Stimulated activated CD4-positive, alpha-beta T cell treated with anti-CD3 and anti-CD28 coated beads, Interleukin-15, amount 100 ng/mL, for 48 hours (primary cell): Measurements from ENCODE around the gene ALOX5AP.

Source experiments
- DNase-seq, 2 donors: peaks; one replicate each; pipeline ENCODE4 v3.0.0-alpha.2; 2020; ENCODE audit warnings: low read depth in 2 of 2

Gene ALOX5AP

DNA sequence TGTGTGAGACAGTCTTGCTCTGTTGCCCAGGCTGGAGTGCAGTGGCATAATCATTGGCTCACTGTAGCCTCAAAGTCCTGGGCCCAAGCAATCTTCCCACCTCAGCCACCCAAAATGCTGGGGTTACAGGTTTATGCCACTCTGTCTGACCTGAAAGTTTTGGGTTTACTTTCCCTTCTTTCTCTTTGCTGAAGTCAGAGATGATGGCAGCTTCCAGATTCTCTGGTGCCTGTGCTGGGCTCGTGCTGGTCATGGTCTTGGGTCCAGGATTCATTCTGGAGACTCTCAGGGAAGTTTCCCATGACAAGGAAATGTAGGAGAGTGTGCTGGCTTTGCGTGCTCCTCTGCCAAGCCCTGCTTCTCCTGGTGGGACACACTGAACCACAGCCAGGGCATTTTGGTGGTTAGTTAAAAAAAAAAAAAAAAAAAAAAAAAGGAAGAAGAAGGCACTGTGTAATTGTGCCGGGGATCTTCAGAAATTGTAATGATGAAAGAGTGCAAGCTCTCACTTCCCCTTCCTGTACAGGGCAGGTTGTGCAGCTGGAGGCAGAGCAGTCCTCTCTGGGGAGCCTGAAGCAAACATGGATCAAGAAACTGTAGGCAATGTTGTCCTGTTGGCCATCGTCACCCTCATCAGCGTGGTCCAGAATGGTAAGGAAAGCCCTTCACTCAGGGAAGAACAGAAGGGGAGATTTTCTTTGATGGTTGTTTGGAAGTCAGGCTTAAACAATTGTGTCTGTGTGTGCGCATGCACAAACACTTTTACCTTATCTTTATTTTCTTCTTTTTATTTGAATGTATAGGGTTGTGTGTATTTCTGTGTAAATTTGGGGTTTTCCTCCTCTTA is at the start of gene ALOX5AP:
TSS of gene ALOX5AP (plus strand) at position 519 of the 847 bp plus-strand sequence. CDS start at position 582, 63 bp downstream.
- no peak for DNase-seq

DNA sequence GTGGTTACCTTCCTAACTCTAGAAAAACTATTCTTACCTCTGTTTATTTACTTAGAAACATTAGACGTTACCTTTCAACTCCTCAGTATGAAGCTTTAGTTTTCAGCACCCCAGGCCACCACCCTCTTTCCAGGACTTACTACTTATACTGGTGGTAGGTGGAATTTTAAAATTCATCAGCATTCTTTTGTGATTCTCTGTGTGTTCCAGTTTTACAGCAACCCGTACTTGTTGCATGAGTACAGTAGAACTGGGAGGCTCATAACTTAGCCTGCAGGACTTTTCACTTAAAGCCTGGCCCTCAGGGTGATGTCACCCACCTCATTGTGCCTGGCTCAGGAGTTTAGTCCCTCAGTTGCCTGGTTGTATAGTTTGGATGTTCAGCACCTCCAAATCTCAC is 49.4 kb upstream of the ALOX5AP start:
- DNase-seq, result no peak

- no peak for DNase-seq
Measured at GRCh38 chr13:30687601-30688000, 47.7 kb upstream of the ALOX5AP start.

- no peak for DNase-seq
Measured at GRCh38 chr13:30689752-30690151, 45.6 kb upstream of the ALOX5AP start.

DNA sequence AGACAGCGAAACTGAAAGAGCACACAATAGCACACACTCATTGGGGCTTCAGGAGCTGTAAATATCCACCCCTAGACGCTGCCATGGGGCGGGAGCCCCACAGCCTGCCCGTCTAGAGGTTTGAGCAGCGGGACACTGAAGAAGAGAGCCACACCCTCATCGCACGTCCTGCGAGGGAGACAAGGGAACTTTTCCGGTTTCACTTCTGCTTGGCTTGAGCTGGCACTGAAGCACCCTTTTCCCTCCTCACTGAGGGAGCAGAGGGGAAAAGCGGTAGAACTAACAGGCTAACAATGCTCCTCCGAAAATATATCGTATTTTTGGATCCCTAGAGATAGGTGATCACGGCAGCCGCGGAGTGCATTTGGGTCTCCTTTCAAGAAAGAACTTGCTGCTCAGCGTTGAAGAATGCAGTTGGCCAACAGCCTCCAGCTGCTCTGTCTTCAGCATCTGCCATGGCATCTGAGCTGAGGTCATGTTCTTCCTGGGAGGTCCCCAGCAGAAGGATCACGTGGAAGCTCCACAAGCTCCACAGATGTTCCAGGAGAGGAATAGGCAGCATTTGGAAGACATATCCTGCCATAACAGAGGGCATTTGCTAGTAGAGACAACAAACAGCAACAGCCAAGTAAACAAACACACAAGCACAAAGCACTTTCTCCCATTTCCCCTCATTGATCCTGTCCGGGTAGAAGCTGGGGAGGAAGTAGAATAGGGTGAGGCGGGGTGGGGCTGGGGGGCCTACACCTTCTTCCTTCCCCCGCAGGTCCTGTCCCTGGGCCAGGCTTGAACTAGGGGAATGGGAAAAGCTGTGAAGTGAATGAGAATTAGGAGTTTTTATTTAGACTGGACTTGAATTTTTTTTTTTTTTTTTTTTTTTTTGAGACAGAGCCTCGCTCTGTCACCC is 44.8 kb upstream of the ALOX5AP start:
- no peak for DNase-seq

- no peak for DNase-seq
Measured at GRCh38 chr13:30692113-30692512, 43.2 kb upstream of the ALOX5AP start.

DNA sequence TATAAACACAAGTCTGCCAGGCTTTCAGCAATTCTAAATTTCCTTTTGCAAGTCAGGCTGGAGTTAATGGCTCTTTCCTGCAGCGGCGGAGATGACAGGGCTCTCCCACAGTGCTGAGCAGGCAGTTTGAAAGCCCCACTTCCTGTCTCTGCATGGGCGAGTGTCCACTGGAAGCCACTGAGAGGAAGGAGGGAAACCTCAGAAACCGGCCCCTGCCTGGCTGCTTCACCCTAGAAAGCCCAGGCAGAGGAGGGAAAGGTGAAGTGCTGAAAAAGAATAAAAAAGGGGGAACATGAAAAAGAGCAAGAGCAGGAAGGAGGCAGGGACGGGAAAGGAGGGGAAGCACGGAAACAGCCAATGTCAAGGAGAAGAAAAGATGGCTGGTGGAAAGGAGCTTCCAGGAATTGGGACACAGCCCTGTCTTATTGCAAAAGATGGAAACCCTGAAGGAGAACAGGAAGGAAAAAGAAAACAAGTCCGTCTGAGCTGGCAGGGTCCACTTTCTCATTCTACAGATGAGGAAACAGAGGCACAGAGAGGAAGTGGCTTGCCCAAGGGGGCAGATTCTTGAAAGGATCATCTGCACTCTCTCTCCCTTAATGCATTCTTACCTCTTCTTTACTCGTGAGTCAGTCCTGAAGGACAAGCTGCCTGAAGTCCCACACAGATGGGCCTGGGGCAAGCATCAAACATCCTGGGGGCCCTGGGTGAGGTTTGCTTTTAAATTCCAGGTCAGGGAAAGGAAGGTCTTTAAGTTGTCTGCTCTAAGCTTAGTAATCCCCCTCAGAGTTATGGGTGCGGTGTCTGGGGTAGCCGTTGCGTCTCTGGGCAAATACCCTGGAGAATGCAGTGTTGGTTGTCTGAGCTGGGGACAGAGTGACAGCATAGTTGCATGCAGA is 38.8 kb upstream of the ALOX5AP start:
- no peak for DNase-seq

DNA sequence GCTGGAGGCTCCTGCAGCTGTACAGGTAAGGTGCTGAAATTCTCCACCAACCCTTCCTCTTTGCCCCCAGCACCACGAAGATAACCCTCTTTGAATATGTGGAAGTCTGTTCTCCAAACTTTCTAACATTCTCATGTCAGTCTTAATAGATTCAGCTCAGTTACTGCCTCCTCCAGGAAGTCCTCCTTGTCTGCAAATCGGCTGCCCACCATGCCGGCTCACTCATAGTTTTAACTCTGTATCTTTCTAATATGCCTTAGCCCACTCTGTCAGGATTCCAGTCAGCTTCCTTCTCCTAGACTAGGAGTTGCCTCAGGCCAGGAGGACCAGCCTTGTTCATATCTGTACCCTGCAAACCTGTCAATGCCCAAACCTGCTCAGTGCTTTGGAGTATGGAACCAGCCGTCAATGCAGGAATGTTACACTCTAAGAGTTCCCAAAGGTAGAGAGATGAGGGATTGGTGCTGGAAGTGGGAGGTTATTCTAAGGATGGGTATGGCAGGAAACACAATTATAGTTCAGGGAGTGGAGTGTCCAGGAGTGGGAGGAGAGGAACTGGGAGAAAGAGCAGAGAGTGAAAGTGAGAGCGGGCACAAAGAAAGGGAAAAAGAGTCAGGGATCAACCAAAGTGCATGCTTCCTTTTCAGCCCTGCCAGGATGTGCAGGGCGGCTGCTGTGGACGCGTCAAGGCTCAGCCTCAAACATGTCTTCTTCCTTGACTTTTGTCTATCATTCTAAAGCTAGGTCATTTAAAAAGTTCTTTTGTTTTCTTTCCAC is 38.0 kb upstream of the ALOX5AP start:
- DNase-seq, result no peak

GRCh38 chr13:30697996-30698401 is 37.3 kb upstream of the ALOX5AP start:
- no peak for DNase-seq

DNA sequence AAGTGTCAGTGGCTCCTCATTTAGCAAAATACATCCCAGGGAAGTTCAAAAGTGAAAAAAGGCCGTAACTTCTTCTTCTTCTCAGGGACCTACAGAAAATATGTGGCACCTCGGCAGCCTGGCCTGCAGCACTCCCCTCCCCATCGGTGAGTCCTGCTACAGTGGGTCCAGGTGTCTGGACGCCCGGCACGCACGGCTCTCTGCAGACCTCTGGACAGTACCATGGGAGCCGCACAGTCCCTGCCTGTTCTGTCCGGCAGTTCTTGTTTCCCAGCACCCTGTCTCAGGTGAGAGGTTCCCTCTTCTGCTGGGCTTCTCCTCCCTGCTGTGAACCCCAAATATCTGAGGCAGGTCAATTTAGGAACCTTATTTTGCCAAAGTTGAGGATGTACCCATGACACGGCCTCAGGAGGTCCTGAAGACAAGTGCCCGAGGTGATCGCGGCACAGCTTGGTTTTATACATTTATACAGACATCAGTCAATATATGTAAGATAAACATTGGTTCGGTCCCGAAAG is 36.8 kb upstream of the ALOX5AP start:
- no peak for DNase-seq

GRCh38 chr13:30700364-30700763 is 35.0 kb upstream of the ALOX5AP start:
- no peak for DNase-seq

DNA sequence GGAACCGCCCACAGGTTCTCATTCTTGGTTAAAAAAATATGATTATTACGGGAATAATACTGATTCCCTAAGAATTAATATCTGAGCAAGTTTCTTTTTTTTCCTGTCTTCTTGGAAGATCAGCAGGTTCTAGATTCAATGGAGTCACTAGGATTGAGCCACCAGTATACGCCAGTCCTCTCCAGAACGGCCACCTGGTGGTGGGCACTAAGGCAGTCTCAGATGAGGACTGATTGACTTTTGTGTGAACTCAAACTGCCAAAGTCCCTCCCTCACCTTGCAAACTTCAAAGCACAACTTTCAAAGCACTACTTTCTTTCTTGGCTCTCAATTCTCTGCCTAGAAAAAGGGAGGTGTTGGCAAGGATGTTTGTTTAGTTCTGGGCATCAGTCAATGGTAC is 33.3 kb upstream of the ALOX5AP start:
- DNase-seq, result no peak

DNA sequence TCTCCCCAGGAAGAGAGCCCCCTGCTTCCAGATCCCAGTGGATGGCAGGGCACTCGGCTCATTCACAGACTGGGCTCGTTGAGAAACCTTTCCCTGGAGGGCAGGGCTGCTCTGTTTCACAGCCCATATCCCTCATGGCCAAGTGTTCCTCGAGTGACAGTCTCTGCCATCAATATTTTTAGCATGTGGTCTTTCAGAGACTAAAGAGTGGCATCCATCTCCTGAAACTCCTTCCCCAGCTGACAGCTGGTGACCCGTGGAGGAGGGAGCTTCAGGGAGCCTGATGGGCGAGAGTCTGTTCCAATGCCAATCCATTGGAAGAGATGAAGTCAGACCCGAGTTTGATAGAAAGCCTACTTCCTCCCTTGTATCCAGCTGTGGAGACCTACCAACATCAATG is 30.7 kb upstream of the ALOX5AP start:
- no peak for DNase-seq

GRCh38 chr13:30705680-30706079 is 29.7 kb upstream of the ALOX5AP start:
- DNase-seq, result no peak

- no peak for DNase-seq
Measured at GRCh38 chr13:30708541-30708940, 26.8 kb upstream of the ALOX5AP start.

- DNase-seq, result no peak
Measured at GRCh38 chr13:30710442-30710841, 24.9 kb upstream of the ALOX5AP start.

- DNase-seq, result no peak
Measured at GRCh38 chr13:30711375-30711774, 24.0 kb upstream of the ALOX5AP start.

DNA sequence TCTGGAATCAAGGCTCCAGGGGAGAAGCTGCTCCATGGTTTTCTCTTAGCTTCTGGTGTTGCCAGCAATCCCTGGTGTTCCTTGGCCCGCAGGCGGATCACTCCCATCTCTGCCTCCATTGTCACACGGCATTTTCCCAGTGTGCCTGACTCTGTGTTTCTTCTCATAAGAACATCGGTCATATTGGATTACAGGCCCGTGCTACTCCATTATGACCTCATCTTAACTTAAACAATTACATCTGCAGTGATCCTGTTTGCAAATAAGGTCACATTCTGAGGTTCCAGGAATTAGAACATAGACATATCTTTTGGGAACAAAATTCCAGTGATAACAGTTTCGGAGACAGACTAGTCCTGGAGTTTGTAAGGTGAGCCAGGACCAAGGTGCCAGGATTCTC is 23.5 kb upstream of the ALOX5AP start:
- DNase-seq, result no peak

GRCh38 chr13:30712536-30713532 is 22.5 kb upstream of the ALOX5AP start:
- no peak for DNase-seq
